ENCODE results near the gene CRYBG1. TPM values are rescaled to one million over a fixed set of nuclear protein-coding genes. Genes with fewer than 3 reads are reported as not detected.

The CRYBG1 gene
- polyA plus RNA-seq, 1 donor from 2014 or later: 0.73 TPM

GRCh38 chr6:106373502-106374239 lies 13.2 kb downstream of the CRYBG1 start:
- H3K79me2 ChIP-seq (replicated peaks; ENCODE audit: insufficient read depth, low read length): no peaks in the 10 kb centered on the region
- no peaks in the 10 kb centered on the region for H3F3A ChIP-seq (ENCODE audit: insufficient read depth, low read length, poor library complexity, severe bottlenecking)

GRCh38 chr6:106377061-106377540 lies 16.6 kb downstream of the CRYBG1 start:
- Histone ChIP-seq H3K27me3 (ENCODE audit: insufficient read depth, low read depth, low read length) (no peaks in the 10 kb centered on the region), H3K4me2 (ENCODE audit: low read length) (no peak overlapping the region), H3K9me2 (ENCODE audit: insufficient read depth, low read length) (no peaks in the 10 kb centered on the region), H3K4me3 (ENCODE audit: low read length) (no peak overlapping the region), H3K27ac (ENCODE audit: low read length) (no peak overlapping the region), H3K79me2 (replicated peaks; ENCODE audit: insufficient read depth, low read length) (no peaks in the 10 kb centered on the region), H3K36me3 (ENCODE audit: insufficient read depth, low read length) (no peaks in the 10 kb centered on the region), H2AFZ (ENCODE audit: low read depth, low read length) (no peak overlapping the region), H3K9ac (ENCODE audit: low read length) (no peak overlapping the region), H4K20me1 (ENCODE audit: insufficient read depth) (no peaks in the 10 kb centered on the region), H3F3A (ENCODE audit: insufficient read depth, low read length, poor library complexity, severe bottlenecking) (no peaks in the 10 kb centered on the region), H3K9me3 (ENCODE audit: low read length) (no peaks in the 10 kb centered on the region)
- TF ChIP-seq, protein P1, sequence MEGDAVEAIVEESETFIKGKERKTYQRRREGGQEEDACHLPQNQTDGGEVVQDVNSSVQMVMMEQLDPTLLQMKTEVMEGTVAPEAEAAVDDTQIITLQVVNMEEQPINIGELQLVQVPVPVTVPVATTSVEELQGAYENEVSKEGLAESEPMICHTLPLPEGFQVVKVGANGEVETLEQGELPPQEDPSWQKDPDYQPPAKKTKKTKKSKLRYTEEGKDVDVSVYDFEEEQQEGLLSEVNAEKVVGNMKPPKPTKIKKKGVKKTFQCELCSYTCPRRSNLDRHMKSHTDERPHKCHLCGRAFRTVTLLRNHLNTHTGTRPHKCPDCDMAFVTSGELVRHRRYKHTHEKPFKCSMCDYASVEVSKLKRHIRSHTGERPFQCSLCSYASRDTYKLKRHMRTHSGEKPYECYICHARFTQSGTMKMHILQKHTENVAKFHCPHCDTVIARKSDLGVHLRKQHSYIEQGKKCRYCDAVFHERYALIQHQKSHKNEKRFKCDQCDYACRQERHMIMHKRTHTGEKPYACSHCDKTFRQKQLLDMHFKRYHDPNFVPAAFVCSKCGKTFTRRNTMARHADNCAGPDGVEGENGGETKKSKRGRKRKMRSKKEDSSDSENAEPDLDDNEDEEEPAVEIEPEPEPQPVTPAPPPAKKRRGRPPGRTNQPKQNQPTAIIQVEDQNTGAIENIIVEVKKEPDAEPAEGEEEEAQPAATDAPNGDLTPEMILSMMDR (IDR thresholded peaks at IDR 0.05; ENCODE audit: poor library complexity, severe bottlenecking): no peak
- TF ChIP-seq REST (IDR thresholded peaks at IDR 0.05; ENCODE audit: borderline replicate concordance) (no peak), SMC3 (conservative IDR thresholded peaks at IDR 0.05; ENCODE audit: poor library complexity) (no peak), RAD21 (conservative IDR thresholded peaks at IDR 0.05) (no peak), EZH2 (IDR thresholded peaks at IDR 0.05; ENCODE audit: borderline replicate concordance, insufficient read depth, low read length, poor library complexity, severe bottlenecking) (no peak), POLR2AphosphoS5 (IDR thresholded peaks at IDR 0.05) (no peak), EP300 (conservative IDR thresholded peaks at IDR 0.05; ENCODE audit: poor library complexity, severe bottlenecking) (no peak), MXI1 (conservative IDR thresholded peaks at IDR 0.05; ENCODE audit: poor library complexity, severe bottlenecking) (no peak)

More at GRCh38 chr6:106373502-106374239, 13.2 kb downstream of the CRYBG1 start:
- H3K4me3 ChIP-seq (ENCODE audit: low read length): no peak overlapping the region
- TF ChIP-seq TAF1 (IDR thresholded peaks at IDR 0.05; ENCODE audit: low read depth) (no peak), RAD21 (conservative IDR thresholded peaks at IDR 0.05) (no peak), SMC3 (conservative IDR thresholded peaks at IDR 0.05; ENCODE audit: poor library complexity) (no peak), REST (IDR thresholded peaks at IDR 0.05; ENCODE audit: borderline replicate concordance) (no peak), EZH2 (IDR thresholded peaks at IDR 0.05; ENCODE audit: borderline replicate concordance, insufficient read depth, low read length, poor library complexity, severe bottlenecking) (no peak), EP300 (conservative IDR thresholded peaks at IDR 0.05; ENCODE audit: poor library complexity, severe bottlenecking) (no peak), POLR2AphosphoS5 (IDR thresholded peaks at IDR 0.05) (no peak), MXI1 (conservative IDR thresholded peaks at IDR 0.05; ENCODE audit: poor library complexity, severe bottlenecking) (no peak)
- no peaks in the 10 kb centered on the region for H3K36me3 ChIP-seq (ENCODE audit: insufficient read depth, low read length)
- no peaks in the 10 kb centered on the region for H3K9me3 ChIP-seq (ENCODE audit: low read length)
- H3K4me2 ChIP-seq (ENCODE audit: low read length): no peak overlapping the region
- no peak overlapping the region for H3K9ac ChIP-seq (ENCODE audit: low read length)
- H3K27ac ChIP-seq (ENCODE audit: low read length): no peak overlapping the region
- no peak overlapping the region for H2AFZ ChIP-seq (ENCODE audit: low read depth, low read length)
- H3K9me2 ChIP-seq (ENCODE audit: insufficient read depth, low read length): no peaks in the 10 kb centered on the region
- no peaks in the 10 kb centered on the region for H4K20me1 ChIP-seq (ENCODE audit: insufficient read depth)
- H3K27me3 ChIP-seq (ENCODE audit: insufficient read depth, low read depth, low read length): no peaks in the 10 kb centered on the region
